H9 (cell line): ENCODE measurements around the gene TMEM44. TPM values are rescaled to one million over a fixed set of nuclear protein-coding genes. Genes with fewer than 3 reads are reported as not detected.

ENCODE experiments used
- DNase-seq: peaks from one replicate; pipeline ENCODE4 v3.0.0-alpha.2; 2017
- H2AFZ ChIP-seq: one replicate; pipeline ENCODE4 v1.6.1; 2013; ENCODE audit warnings: mild to moderate bottlenecking, low read length, control low read depth, moderate library complexity
- H2AK5ac ChIP-seq: 2 replicates; pipeline ENCODE4 v1.6.1; 2013; ENCODE audit warnings: low read length, control low read depth, mixed read lengths; ENCODE audit not compliant: insufficient read length
- H2BK120ac ChIP-seq: one replicate; pipeline ENCODE4 v1.6.1; 2013; ENCODE audit warnings: low read depth, mild to moderate bottlenecking, low read length, control low read depth, inconsistent platforms; ENCODE audit not compliant: poor library complexity, severe bottlenecking
- H2BK12ac ChIP-seq: 2 replicates; pipeline ENCODE4 v1.6.1; 2013; ENCODE audit warnings: low read length, control low read depth, mixed read lengths, low read depth; ENCODE audit not compliant: insufficient read length
- H2BK15ac ChIP-seq: 2 replicates; pipeline ENCODE4 v1.6.1; 2013; ENCODE audit warnings: low read depth, low read length, control low read depth
- H2BK20ac ChIP-seq: one replicate; pipeline ENCODE4 v1.6.1; 2013; ENCODE audit warnings: low read depth, mild to moderate bottlenecking, low read length, control low read depth, inconsistent platforms; ENCODE audit not compliant: poor library complexity, severe bottlenecking
- H2BK5ac ChIP-seq: 2 replicates; pipeline ENCODE4 v1.6.1; 2013; ENCODE audit warnings: low read length, control low read depth, mixed read lengths; ENCODE audit not compliant: insufficient read length
- H3K14ac ChIP-seq: 2 replicates; pipeline ENCODE4 v1.6.1; 2013; ENCODE audit warnings: low read length, control low read depth; ENCODE audit not compliant: insufficient read depth
- H3K18ac ChIP-seq: 2 replicates; pipeline ENCODE4 v1.6.1; 2013; ENCODE audit warnings: low read depth, mild to moderate bottlenecking, mixed read lengths, low read length, control low read depth; ENCODE audit not compliant: insufficient read length
- H3K23ac ChIP-seq: 2 replicates; pipeline ENCODE4 v1.6.1; 2013; ENCODE audit warnings: low read length, control low read depth, mixed read lengths, low read depth; ENCODE audit not compliant: insufficient read length
- H3K23me2 ChIP-seq: 2 replicates; pipeline ENCODE4 v1.6.1; 2013; ENCODE audit warnings: low read depth, mild to moderate bottlenecking, mixed read lengths, low read length, control low read depth; ENCODE audit not compliant: insufficient read length, poor library complexity, severe bottlenecking
- H3K27ac ChIP-seq: 2 replicates; pipeline ENCODE4 v1.5.1; 2013; ENCODE audit warnings: low read length, control low read depth, mixed read lengths, low read depth; ENCODE audit not compliant: insufficient read length
- H3K27me3 ChIP-seq: 2 replicates; pipeline ENCODE4 v1.6.1; 2013; ENCODE audit warnings: low read length, control low read depth, inconsistent platforms; ENCODE audit not compliant: insufficient read depth
- H3K4ac ChIP-seq: 2 replicates; pipeline ENCODE4 v1.6.1; 2013; ENCODE audit warnings: low read depth, mild to moderate bottlenecking, control low read depth, inconsistent platforms, low read length, moderate library complexity
- H3K4me1 ChIP-seq: 2 replicates; pipeline ENCODE4 v1.6.1; 2013; ENCODE audit warnings: low read length, control low read depth, inconsistent platforms; ENCODE audit not compliant: insufficient read depth
- H3K4me2 ChIP-seq: 2 replicates; pipeline ENCODE4 v1.6.1; 2013; ENCODE audit warnings: low read length, control low read depth, mixed read lengths; ENCODE audit not compliant: insufficient read length, insufficient read depth
- H3K56ac ChIP-seq: 2 replicates; pipeline ENCODE4 v1.6.1; 2013; ENCODE audit warnings: low read depth, mild to moderate bottlenecking, mixed read lengths, low read length, control low read depth; ENCODE audit not compliant: insufficient read length
- H3K79me1 ChIP-seq: 2 replicates; pipeline ENCODE4 v1.6.1; 2013; ENCODE audit warnings: low read depth, mild to moderate bottlenecking, moderate library complexity, low read length, control low read depth, inconsistent platforms; ENCODE audit not compliant: insufficient read depth, poor library complexity, severe bottlenecking
- H3K79me2 ChIP-seq: 2 replicates; pipeline ENCODE4 v1.6.1; 2013; ENCODE audit warnings: low read length, control low read depth, inconsistent platforms; ENCODE audit not compliant: insufficient read depth
- H3K9ac ChIP-seq: 2 replicates; pipeline ENCODE4 v1.6.1; 2013; ENCODE audit warnings: low read length, control low read depth, mixed read lengths; ENCODE audit not compliant: insufficient read length; ENCODE audit errors: extremely low read depth
- H3K9me3 ChIP-seq: one replicate; pipeline ENCODE4 v1.6.1; 2013; ENCODE audit warnings: low read depth, low read length, inconsistent platforms; ENCODE audit not compliant: control insufficient read depth
- H3T11ph ChIP-seq: one replicate; pipeline ENCODE4 v1.6.1; 2013; ENCODE audit warnings: mild to moderate bottlenecking, low read length, control low read depth, inconsistent platforms
- H4K20me1 ChIP-seq: one replicate; pipeline ENCODE4 v1.6.1; 2013; ENCODE audit not compliant: control insufficient read depth, insufficient read length, insufficient read depth
- H4K5ac ChIP-seq: 2 replicates; pipeline ENCODE4 v1.6.1; 2013; ENCODE audit warnings: low read depth, mild to moderate bottlenecking, mixed read lengths, low read length, control low read depth; ENCODE audit not compliant: insufficient read length
- H4K8ac ChIP-seq: replicated peaks from 2 replicates; pipeline ENCODE4 v1.6.1; 2013; ENCODE audit warnings: low read length, control low read depth, mixed read lengths, low read depth; ENCODE audit not compliant: insufficient read length
- H4K91ac ChIP-seq: 2 replicates; pipeline ENCODE4 v1.6.1; 2013; ENCODE audit warnings: low read depth, mild to moderate bottlenecking, moderate library complexity, mixed read lengths, low read length, control low read depth; ENCODE audit not compliant: insufficient read length
- H3K27ac Mint-ChIP-seq, 3 experiments: 2 replicates in 2 of 3; 3 replicates in 1 of 3; pipeline ENCODE4 v1.8.0; 2020 to 2021; ENCODE audit warnings: mixed read lengths in 3 of 3, mild to moderate bottlenecking in 1 of 3, moderate library complexity in 1 of 3
- H3K27me3 Mint-ChIP-seq: 2 replicates; pipeline ENCODE4 v1.8.0; 2021; ENCODE audit warnings: low read depth, mild to moderate bottlenecking, moderate library complexity, mixed read lengths
- H3K36me3 Mint-ChIP-seq, 3 experiments: 2 replicates in 2 of 3; 3 replicates in 1 of 3; pipeline ENCODE4 v1.8.0; 2020 to 2021; ENCODE audit warnings: low read depth in 3 of 3, mixed read lengths in 3 of 3; ENCODE audit not compliant: insufficient read depth in 1 of 3
- H3K4me1 Mint-ChIP-seq, 2 experiments: 2 replicates each; pipeline ENCODE4 v1.8.0; 2020; ENCODE audit warnings: mixed read lengths in 2 of 2
- H3K4me3 Mint-ChIP-seq, 2 experiments: 2 replicates in 1 of 2; 3 replicates in 1 of 2; pipeline ENCODE4 v1.8.0; 2020 to 2021; ENCODE audit warnings: mild to moderate bottlenecking in 2 of 2, mixed read lengths in 2 of 2, moderate library complexity in 1 of 2
- H3K9me3 Mint-ChIP-seq, 2 experiments: 2 replicates in 1 of 2; 3 replicates in 1 of 2; pipeline ENCODE4 v1.8.0; 2020; ENCODE audit warnings: mild to moderate bottlenecking in 2 of 2, mixed read lengths in 2 of 2, moderate library complexity in 1 of 2
- CTCF ChIP-seq: fragments of 200-600 bp; sonication (generic); conservative IDR thresholded peaks from 3 replicates; pipeline ENCODE4 v1.8.0; 2021; ENCODE audit warnings: antibody characterized with exemption, mild to moderate bottlenecking
- WGBS: extraction: QIAGEN DNeasy Blood & Tissue Kit; methylation state at CpG from one replicate; pipeline ENCODE4 v1.1.7; 2013; ENCODE audit warnings: missing lambda C conversion rate, low lambda C conversion rate, mixed read lengths; ENCODE audit not compliant: insufficient read length; ENCODE audit errors: extremely low coverage; 5-methylcytosine and 5-hydroxymethylcytosine counted together
- total RNA-seq: library from RNA; stranded (reverse); gene quantifications from 2 replicates; pipeline ENCODE4 v1.2.1, GENCODE V29; 2021

Gene TMEM44
- total RNA-seq, 1 experiment from 2014 or later, result 19.8 TPM

GRCh38 chr3:194659778-194660177 is 26.6 kb upstream of the TMEM44 start:
- H3K27me3 ChIP-seq, result no peaks in the 10 kb centered on the region
- no peak overlapping the region for H3K27ac Mint-ChIP-seq
- no peaks in the 10 kb centered on the region for H3K4me1 ChIP-seq
- H2BK15ac ChIP-seq, result no peak overlapping the region
- no peaks in the 10 kb centered on the region for H4K20me1 ChIP-seq
- no peaks in the 10 kb centered on the region for H3K27me3 Mint-ChIP-seq
- TF ChIP-seq CTCF, result no peak
- H2BK12ac ChIP-seq, result no peak overlapping the region
- H3K23me2 ChIP-seq, result no peaks in the 10 kb centered on the region
- no peak overlapping the region for H4K8ac ChIP-seq
- no peak overlapping the region for H2AK5ac ChIP-seq
- DNase-seq, result no peak
- no peak overlapping the region for H3K4ac ChIP-seq
- H3K79me1 ChIP-seq, result no peaks in the 10 kb centered on the region
- H4K91ac ChIP-seq, result no peak overlapping the region
- H3T11ph ChIP-seq, result no peak overlapping the region
- no peak overlapping the region for H3K9ac ChIP-seq
- H3K23ac ChIP-seq, result no peak overlapping the region
- H3K36me3 Mint-ChIP-seq, result peaks cover 19 to 68% (median 36%) of the 10 kb centered on the region in 3 experiments; a peak in 6 of 7 replicates
- no CpG with 5 or more reads among the region's 7 CpGs for WGBS
- H3K4me3 Mint-ChIP-seq, result no peak overlapping the region
- no peak overlapping the region for H3K14ac ChIP-seq
- no peaks in the 10 kb centered on the region; the same call in 1 of the 2 replicates for H3K79me2 ChIP-seq
- no peak overlapping the region for H3K27ac ChIP-seq
- H2AFZ ChIP-seq, result no peak overlapping the region
- H3K4me1 Mint-ChIP-seq, result peaks cover 0 to 4% of the 10 kb centered on the region in 2 experiments; a peak in 2 of 4 replicates
- no peaks in the 10 kb centered on the region for H3K9me3 ChIP-seq
- H3K18ac ChIP-seq, result no peak overlapping the region
- no peak overlapping the region for H3K4me2 ChIP-seq
- no peak overlapping the region for H2BK120ac ChIP-seq
- H2BK20ac ChIP-seq, result no peak overlapping the region
- H3K9me3 Mint-ChIP-seq, result no peaks in the 10 kb centered on the region; a peak in 1 of 5 replicates
- no peak overlapping the region for H2BK5ac ChIP-seq
- no peak overlapping the region for H3K56ac ChIP-seq
- H4K5ac ChIP-seq, result no peak overlapping the region
